HEK293 (cell line): Measurements from ENCODE around the gene CECR2.
"Not testable (repeated sequence)": the region's sequence is repeated elsewhere in the genome, so short reads cannot be mapped to it uniquely, and the experiment has no call there.

Experiments used
- HOXA7 ChIP-seq: sonication (generic); formaldehyde crosslinking; IDR thresholded peaks from 2 replicates; pipeline ENCODE4 v1.8.1; 2022; ENCODE audit warnings: missing genetic modification reagents, borderline replicate concordance
- SP2 ChIP-seq: fragments of 450-650 bp; formaldehyde crosslinking; IDR thresholded peaks from 2 replicates; pipeline ENCODE4 v1.5.1; 2016; ENCODE audit warnings: missing biosample characterization, missing genetic modification characterization
- TRIM28 ChIP-seq: IDR thresholded peaks from 2 replicates; pipeline ENCODE4 v1.6.1; 2011; ENCODE audit warnings: low read length, control low read depth, borderline replicate concordance
- ZNF175 ChIP-seq: fragments of 450-650 bp; formaldehyde crosslinking; IDR thresholded peaks from 2 replicates; pipeline ENCODE4 v1.5.1; 2016; ENCODE audit warnings: missing biosample characterization, missing genetic modification characterization
- ZSCAN16 ChIP-seq: fragments of 450-650 bp; formaldehyde crosslinking; IDR thresholded peaks from 2 replicates; pipeline ENCODE4 v1.5.1; 2016; ENCODE audit warnings: missing biosample characterization, missing genetic modification characterization
- TF ChIP-seq, protein P1 (sequence below): fragments of 450-650 bp; formaldehyde crosslinking; IDR thresholded peaks from 2 replicates; pipeline ENCODE4 v1.5.1; 2016; ENCODE audit warnings: missing biosample characterization, missing genetic modification characterization
- TF ChIP-seq, protein P2 (sequence below): fragments of 450-650 bp; formaldehyde crosslinking; IDR thresholded peaks from 2 replicates; pipeline ENCODE4 v1.5.1; 2017; ENCODE audit warnings: missing biosample characterization, missing genetic modification characterization

DNA sequence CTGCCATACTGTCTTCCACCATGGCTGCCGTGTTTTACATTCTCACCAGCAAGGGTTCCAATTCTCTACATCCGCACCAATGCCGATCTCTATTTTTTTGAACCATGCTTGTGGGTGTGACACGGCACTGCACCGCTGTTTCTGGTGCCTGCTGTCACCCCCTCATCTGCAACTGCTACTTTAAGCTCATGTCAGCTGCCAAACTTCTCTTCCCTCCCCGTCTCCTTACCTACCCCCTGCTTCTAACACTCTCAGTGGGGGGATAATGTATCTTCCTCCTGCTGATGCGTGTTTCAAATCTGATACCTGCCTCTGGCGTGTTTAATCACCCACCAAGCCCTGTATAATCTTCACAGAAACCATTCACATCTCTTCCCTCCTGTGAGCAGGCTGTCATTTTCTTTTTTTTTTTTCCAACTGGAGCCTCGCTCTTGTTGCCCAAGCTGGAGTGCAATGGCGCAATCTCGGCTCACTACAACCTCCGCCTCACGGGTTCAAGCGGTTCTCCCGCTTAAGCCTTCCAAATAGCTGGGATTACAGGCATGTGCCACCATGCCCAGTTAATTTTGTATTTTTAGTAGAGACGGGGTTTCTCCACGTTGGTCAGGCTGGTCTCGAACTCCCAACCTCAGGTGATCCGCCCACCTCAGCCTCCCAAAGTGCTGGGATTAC lies 196.9 kb downstream of the CECR2 start:
- not testable (repeated sequence) for TF ChIP-seq TRIM28; HOXA7; ZNF175 (tag by site-specific recombination); ZSCAN16 (tag by site-specific recombination); SP2 (tag by site-specific recombination)
- TF ChIP-seq, protein P1, sequence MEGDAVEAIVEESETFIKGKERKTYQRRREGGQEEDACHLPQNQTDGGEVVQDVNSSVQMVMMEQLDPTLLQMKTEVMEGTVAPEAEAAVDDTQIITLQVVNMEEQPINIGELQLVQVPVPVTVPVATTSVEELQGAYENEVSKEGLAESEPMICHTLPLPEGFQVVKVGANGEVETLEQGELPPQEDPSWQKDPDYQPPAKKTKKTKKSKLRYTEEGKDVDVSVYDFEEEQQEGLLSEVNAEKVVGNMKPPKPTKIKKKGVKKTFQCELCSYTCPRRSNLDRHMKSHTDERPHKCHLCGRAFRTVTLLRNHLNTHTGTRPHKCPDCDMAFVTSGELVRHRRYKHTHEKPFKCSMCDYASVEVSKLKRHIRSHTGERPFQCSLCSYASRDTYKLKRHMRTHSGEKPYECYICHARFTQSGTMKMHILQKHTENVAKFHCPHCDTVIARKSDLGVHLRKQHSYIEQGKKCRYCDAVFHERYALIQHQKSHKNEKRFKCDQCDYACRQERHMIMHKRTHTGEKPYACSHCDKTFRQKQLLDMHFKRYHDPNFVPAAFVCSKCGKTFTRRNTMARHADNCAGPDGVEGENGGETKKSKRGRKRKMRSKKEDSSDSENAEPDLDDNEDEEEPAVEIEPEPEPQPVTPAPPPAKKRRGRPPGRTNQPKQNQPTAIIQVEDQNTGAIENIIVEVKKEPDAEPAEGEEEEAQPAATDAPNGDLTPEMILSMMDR (tag by site-specific recombination) = not testable (repeated sequence)
- TF ChIP-seq, protein P2, sequence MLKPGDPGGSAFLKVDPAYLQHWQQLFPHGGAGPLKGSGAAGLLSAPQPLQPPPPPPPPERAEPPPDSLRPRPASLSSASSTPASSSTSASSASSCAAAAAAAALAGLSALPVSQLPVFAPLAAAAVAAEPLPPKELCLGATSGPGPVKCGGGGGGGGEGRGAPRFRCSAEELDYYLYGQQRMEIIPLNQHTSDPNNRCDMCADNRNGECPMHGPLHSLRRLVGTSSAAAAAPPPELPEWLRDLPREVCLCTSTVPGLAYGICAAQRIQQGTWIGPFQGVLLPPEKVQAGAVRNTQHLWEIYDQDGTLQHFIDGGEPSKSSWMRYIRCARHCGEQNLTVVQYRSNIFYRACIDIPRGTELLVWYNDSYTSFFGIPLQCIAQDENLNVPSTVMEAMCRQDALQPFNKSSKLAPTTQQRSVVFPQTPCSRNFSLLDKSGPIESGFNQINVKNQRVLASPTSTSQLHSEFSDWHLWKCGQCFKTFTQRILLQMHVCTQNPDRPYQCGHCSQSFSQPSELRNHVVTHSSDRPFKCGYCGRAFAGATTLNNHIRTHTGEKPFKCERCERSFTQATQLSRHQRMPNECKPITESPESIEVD (tag by site-specific recombination) = not testable (repeated sequence)
